C1 segment of cervical spinal cord (tissue), 14 donors: Measurements from ENCODE around the gene ZDHHC14.

ENCODE experiments used
- DNase-seq, 14 donors: peaks; one replicate each; lab custom pipeline; 2025; lab: John Stamatoyannopoulos, UW

ZDHHC14 gene

GRCh38 chr6:157516319-157517026 is 135.5 kb downstream of the ZDHHC14 start:
- DNase-seq = no peak

GRCh38 chr6:157517601-157518359 is 136.8 kb downstream of the ZDHHC14 start:
- peak in 1 of 14 donors; percentile 57 for DNase-seq

- DNase-seq = no peak
These were observed 137.6 kb downstream of the ZDHHC14 start for GRCh38 chr6:157518397-157519250.

- no peak for DNase-seq
These were observed 138.5 kb downstream of the ZDHHC14 start for GRCh38 chr6:157519255-157520116.

GRCh38 chr6:157520117-157520406 is 139.1 kb downstream of the ZDHHC14 start:
- no peak for DNase-seq

- DNase-seq = no peak
These were observed 139.8 kb downstream of the ZDHHC14 start for GRCh38 chr6:157520596-157521361.

GRCh38 chr6:157521362-157522335 is 140.7 kb downstream of the ZDHHC14 start:
- no peak for DNase-seq

GRCh38 chr6:157522472-157522871 is 141.5 kb downstream of the ZDHHC14 start:
- no peak for DNase-seq

GRCh38 chr6:157524735-157525134 is 143.7 kb downstream of the ZDHHC14 start:
- no peak for DNase-seq

- DNase-seq = no peak
These were observed 144.4 kb downstream of the ZDHHC14 start for GRCh38 chr6:157525292-157525889.

- no peak for DNase-seq
These were observed 145.0 kb downstream of the ZDHHC14 start for GRCh38 chr6:157525918-157526425.

- DNase-seq = no peak
These were observed 146.5 kb downstream of the ZDHHC14 start for GRCh38 chr6:157527471-157527907.

GRCh38 chr6:157528931-157529653 is 148.1 kb downstream of the ZDHHC14 start:
- DNase-seq = no peak

GRCh38 chr6:157529654-157530039 is 148.7 kb downstream of the ZDHHC14 start:
- no peak for DNase-seq

- DNase-seq = no peak
These were observed 149.1 kb downstream of the ZDHHC14 start for GRCh38 chr6:157530126-157530525.

- DNase-seq = no peak
These were observed 149.8 kb downstream of the ZDHHC14 start for GRCh38 chr6:157530724-157531168.

GRCh38 chr6:157531169-157531985 is 150.4 kb downstream of the ZDHHC14 start:
- DNase-seq = no peak
